Measurements from ENCODE around the gene PRR23E. TPM values are rescaled to one million over a fixed set of nuclear protein-coding genes. Genes with fewer than 3 reads are reported as not detected.

PRR23E gene
- polyA plus RNA-seq, 1 donor from 2014 or later: not detected

GRCh38 chr3:127212711-127213110 lies 19.8 kb downstream of the PRR23E start:
- Histone ChIP-seq H3K79me2 (replicated peaks; ENCODE audit: insufficient read depth, low read length) (no peaks in the 10 kb centered on the region), H3K9ac (ENCODE audit: low read length) (no peak overlapping the region), H3F3A (ENCODE audit: insufficient read depth, low read length, poor library complexity, severe bottlenecking) (no peaks in the 10 kb centered on the region), H3K4me2 (ENCODE audit: low read length) (no peak overlapping the region), H2AFZ (ENCODE audit: low read depth, low read length) (no peak overlapping the region), H4K20me1 (ENCODE audit: insufficient read depth) (no peaks in the 10 kb centered on the region), H3K9me3 (ENCODE audit: low read length) (no peaks in the 10 kb centered on the region), H3K4me3 (ENCODE audit: low read length) (no peak overlapping the region), H3K36me3 (ENCODE audit: insufficient read depth, low read length) (no peaks in the 10 kb centered on the region), H3K27me3 (ENCODE audit: insufficient read depth, low read depth, low read length) (no peaks in the 10 kb centered on the region), H3K9me2 (ENCODE audit: insufficient read depth, low read length) (no peaks in the 10 kb centered on the region), H3K27ac (ENCODE audit: low read length) (no peak overlapping the region)
- TF ChIP-seq RAD21 (conservative IDR thresholded peaks at IDR 0.05) (no peak), SMC3 (conservative IDR thresholded peaks at IDR 0.05; ENCODE audit: poor library complexity) (no peak), EZH2 (IDR thresholded peaks at IDR 0.05; ENCODE audit: borderline replicate concordance, insufficient read depth, low read length, poor library complexity, severe bottlenecking) (no peak), REST (IDR thresholded peaks at IDR 0.05; ENCODE audit: borderline replicate concordance) (no peak), EP300 (conservative IDR thresholded peaks at IDR 0.05; ENCODE audit: poor library complexity, severe bottlenecking) (no peak), POLR2AphosphoS5 (IDR thresholded peaks at IDR 0.05) (no peak), MXI1 (conservative IDR thresholded peaks at IDR 0.05; ENCODE audit: poor library complexity, severe bottlenecking) (no peak), CTCF (IDR thresholded peaks at IDR 0.05; ENCODE audit: poor library complexity, severe bottlenecking) (no peak), TAF1 (IDR thresholded peaks at IDR 0.05; ENCODE audit: low read depth) (no peak)

GRCh38 chr3:127213381-127213918 lies 20.5 kb downstream of the PRR23E start:
- Histone ChIP-seq H4K20me1 (ENCODE audit: insufficient read depth) (no peaks in the 10 kb centered on the region), H3F3A (ENCODE audit: insufficient read depth, low read length, poor library complexity, severe bottlenecking) (no peaks in the 10 kb centered on the region), H3K9ac (ENCODE audit: low read length) (no peak overlapping the region), H2AFZ (ENCODE audit: low read depth, low read length) (no peak overlapping the region), H3K27ac (ENCODE audit: low read length) (no peak overlapping the region), H3K27me3 (ENCODE audit: insufficient read depth, low read depth, low read length) (no peaks in the 10 kb centered on the region), H3K36me3 (ENCODE audit: insufficient read depth, low read length) (no peaks in the 10 kb centered on the region), H3K4me3 (ENCODE audit: low read length) (no peak overlapping the region), H3K79me2 (replicated peaks; ENCODE audit: insufficient read depth, low read length) (no peaks in the 10 kb centered on the region), H3K9me2 (ENCODE audit: insufficient read depth, low read length) (no peaks in the 10 kb centered on the region), H3K9me3 (ENCODE audit: low read length) (no peaks in the 10 kb centered on the region), H3K4me2 (ENCODE audit: low read length) (no peak overlapping the region)
- TF ChIP-seq REST (IDR thresholded peaks at IDR 0.05; ENCODE audit: borderline replicate concordance) (no peak), POLR2AphosphoS5 (IDR thresholded peaks at IDR 0.05) (no peak), EP300 (conservative IDR thresholded peaks at IDR 0.05; ENCODE audit: poor library complexity, severe bottlenecking) (no peak), CTCF (IDR thresholded peaks at IDR 0.05; ENCODE audit: poor library complexity, severe bottlenecking) (no peak), MXI1 (conservative IDR thresholded peaks at IDR 0.05; ENCODE audit: poor library complexity, severe bottlenecking) (no peak), TAF1 (IDR thresholded peaks at IDR 0.05; ENCODE audit: low read depth) (no peak), RAD21 (conservative IDR thresholded peaks at IDR 0.05) (no peak), SMC3 (conservative IDR thresholded peaks at IDR 0.05; ENCODE audit: poor library complexity) (no peak), EZH2 (IDR thresholded peaks at IDR 0.05; ENCODE audit: borderline replicate concordance, insufficient read depth, low read length, poor library complexity, severe bottlenecking) (no peak)
